ENCODE measurements around the gene ENTPD7. TPM values are rescaled to one million over a fixed set of nuclear protein-coding genes. Genes with fewer than 3 reads are reported as not detected.

Gene ENTPD7
- total RNA-seq, 6 donors from 2014 or later = 2.9 to 12.3 (median 9.3) TPM

DNA sequence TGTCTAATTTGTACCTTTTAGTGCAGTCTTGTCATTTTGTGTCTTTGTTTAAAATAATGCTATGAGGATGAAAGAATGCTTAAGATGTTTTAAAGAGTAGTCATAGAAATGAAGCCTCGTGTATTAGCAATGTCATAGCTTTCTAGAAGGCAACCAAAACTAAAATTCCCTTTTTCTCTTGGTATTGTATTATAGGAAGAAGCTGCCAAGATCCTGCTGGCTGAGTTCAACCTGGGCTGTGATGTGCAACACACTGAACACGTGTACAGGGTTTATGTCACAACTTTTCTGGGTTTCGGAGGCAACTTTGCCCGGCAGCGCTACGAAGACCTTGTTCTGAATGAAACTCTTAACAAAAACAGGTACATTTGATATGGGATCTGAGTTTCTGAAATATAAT lies 36.5 kb downstream of the ENTPD7 start:
- no peak for DNase-seq
- Histone ChIP-seq H3K27me3 (no peaks in the 10 kb centered on the region), H3K36me3 (peaks cover 11 to 84% (median 45%) of the 10 kb centered on the region in 4 donors), H3K27ac (no peak overlapping the region), H3K9me3 (no peaks in the 10 kb centered on the region), H3K4me3 (no peak overlapping the region), H3K4me1 (no peaks in the 10 kb centered on the region)
- ATAC-seq (ENCODE audit: low FRiP score in 2 of 2) = no peak
- TF ChIP-seq POLR2A (IDR thresholded peaks at IDR 0.05) = no peak
- no peak for TF ChIP-seq EP300 (IDR thresholded peaks at IDR 0.05)
- TF ChIP-seq, protein P1, sequence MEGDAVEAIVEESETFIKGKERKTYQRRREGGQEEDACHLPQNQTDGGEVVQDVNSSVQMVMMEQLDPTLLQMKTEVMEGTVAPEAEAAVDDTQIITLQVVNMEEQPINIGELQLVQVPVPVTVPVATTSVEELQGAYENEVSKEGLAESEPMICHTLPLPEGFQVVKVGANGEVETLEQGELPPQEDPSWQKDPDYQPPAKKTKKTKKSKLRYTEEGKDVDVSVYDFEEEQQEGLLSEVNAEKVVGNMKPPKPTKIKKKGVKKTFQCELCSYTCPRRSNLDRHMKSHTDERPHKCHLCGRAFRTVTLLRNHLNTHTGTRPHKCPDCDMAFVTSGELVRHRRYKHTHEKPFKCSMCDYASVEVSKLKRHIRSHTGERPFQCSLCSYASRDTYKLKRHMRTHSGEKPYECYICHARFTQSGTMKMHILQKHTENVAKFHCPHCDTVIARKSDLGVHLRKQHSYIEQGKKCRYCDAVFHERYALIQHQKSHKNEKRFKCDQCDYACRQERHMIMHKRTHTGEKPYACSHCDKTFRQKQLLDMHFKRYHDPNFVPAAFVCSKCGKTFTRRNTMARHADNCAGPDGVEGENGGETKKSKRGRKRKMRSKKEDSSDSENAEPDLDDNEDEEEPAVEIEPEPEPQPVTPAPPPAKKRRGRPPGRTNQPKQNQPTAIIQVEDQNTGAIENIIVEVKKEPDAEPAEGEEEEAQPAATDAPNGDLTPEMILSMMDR (IDR thresholded peaks at IDR 0.05) = no peak
- no peak for TF ChIP-seq POLR2AphosphoS5 (IDR thresholded peaks at IDR 0.05)
- WGBS, 2 donors = 91 to 92% methylated on average over 6 of the region's 6 CpGs

DNA sequence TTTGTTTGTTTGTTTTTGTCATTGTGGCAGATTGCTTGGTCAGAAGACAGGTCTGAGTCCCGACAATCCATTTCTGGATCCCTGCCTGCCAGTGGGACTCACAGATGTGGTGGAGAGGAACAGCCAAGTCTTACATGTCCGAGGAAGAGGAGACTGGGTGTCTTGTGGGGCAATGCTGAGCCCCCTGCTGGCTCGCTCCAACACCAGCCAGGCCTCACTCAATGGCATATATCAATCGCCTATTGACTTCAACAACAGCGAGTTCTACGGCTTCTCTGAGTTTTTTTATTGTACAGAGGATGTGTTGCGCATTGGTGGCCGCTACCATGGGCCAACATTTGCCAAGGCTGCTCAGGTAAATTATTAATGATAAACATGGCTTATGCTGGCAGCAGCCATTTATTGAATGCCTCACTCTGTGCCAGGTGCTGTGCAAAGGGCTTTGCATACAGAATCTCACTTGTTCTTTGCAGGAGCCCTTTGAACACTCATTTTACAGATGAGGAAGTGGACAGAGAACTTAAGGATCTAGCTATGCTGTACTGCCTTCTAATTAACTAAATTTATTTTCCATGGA lies 39.3 kb downstream of the ENTPD7 start:
- ATAC-seq (ENCODE audit: low FRiP score in 2 of 2) (no peak), DNase-seq (no peak)
- Histone ChIP-seq H3K9me3 (no peaks in the 10 kb centered on the region), H3K36me3 (peaks cover 19 to 88% (median 47%) of the 10 kb centered on the region in 4 donors), H3K27me3 (no peaks in the 10 kb centered on the region), H3K4me3 (no peak overlapping the region), H3K4me1 (no peaks in the 10 kb centered on the region), H3K27ac (no peak overlapping the region)
- WGBS, 2 donors = 88 to 90% methylated on average over 8 of the region's 8 CpGs
- TF ChIP-seq POLR2AphosphoS5 (IDR thresholded peaks at IDR 0.05) (no peak), EP300 (IDR thresholded peaks at IDR 0.05) (no peak), POLR2A (IDR thresholded peaks at IDR 0.05) (no peak)
- TF ChIP-seq, protein P1 (IDR thresholded peaks at IDR 0.05) = no peak

DNA sequence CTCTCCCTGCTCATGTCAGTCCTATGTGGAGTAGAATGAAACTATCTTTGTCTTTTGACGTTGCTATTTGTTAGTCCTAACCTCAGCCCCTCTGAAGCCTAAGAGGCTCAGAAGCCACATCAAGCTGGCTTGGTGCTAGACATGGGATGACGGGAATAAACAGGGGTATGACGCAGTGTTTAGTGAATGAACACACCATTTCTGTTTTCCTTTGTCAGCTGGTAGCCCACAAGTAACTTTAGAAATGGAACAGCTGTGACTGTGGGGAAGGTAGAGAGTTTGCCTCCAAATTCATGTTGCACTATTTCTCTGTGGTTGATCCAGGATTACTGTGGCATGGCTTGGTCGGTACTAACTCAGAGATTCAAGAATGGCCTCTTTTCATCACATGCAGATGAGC lies 41.3 kb downstream of the ENTPD7 start:
- WGBS, 2 donors = 89 to 93% methylated on average over 4 of the region's 4 CpGs
- Histone ChIP-seq H3K4me3 (no peak overlapping the region), H3K9me3 (no peaks in the 10 kb centered on the region), H3K36me3 (peaks cover 19 to 94% (median 56%) of the 10 kb centered on the region in 4 donors), H3K27me3 (no peaks in the 10 kb centered on the region), H3K4me1 (no peaks in the 10 kb centered on the region), H3K27ac (no peak overlapping the region)
- TF ChIP-seq POLR2AphosphoS5 (IDR thresholded peaks at IDR 0.05) (no peak), EP300 (IDR thresholded peaks at IDR 0.05) (no peak), POLR2A (IDR thresholded peaks at IDR 0.05) (no peak)
- TF ChIP-seq, protein P1 (IDR thresholded peaks at IDR 0.05) = no peak
- DNase-seq (no peak), ATAC-seq (ENCODE audit: low FRiP score in 2 of 2) (no peak)

DNA sequence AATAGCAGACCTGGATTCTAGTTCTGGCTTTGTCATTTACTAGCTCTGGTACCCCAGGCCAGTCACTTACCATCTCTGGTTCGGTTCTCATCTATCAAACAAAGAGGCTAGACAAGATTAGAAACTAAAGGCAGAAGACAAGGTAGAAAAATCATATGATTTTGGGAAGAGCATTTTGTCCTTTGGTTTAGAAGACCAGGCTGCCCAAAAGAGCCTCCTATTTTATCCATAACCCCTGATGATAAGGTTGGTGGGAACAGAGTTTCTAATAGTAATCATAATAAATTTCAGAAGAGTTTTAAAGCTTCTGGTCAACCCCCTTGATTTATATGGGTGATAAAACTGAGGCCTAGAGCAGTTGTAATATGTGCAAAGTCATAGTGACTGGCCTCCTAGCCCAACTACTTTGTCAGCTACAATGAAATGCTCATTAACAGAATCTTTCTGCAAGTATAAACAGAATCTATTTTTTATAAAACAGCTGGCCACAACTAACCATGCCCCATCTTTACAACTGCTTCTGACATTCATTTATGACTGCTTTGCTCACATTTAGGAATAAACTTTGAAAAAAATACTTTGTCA lies 49.2 kb downstream of the ENTPD7 start:
- TF ChIP-seq, protein P1 (IDR thresholded peaks at IDR 0.05) = no peak
- TF ChIP-seq POLR2AphosphoS5 (IDR thresholded peaks at IDR 0.05) = no peak
- no peak overlapping the region for H3K27ac ChIP-seq
- WGBS, 2 donors = 89 to 96% methylated on average over 1 of the region's 1 CpG
- DNase-seq (no peak), ATAC-seq (ENCODE audit: low FRiP score in 2 of 2) (no peak)
- no peak overlapping the region for H3K4me3 ChIP-seq
- H3K27me3 ChIP-seq = no peaks in the 10 kb centered on the region
- peaks cover 0 to 68% (median 18%) of the 10 kb centered on the region in 4 donors for H3K36me3 ChIP-seq
- no peaks in the 10 kb centered on the region for H3K4me1 ChIP-seq
- H3K9me3 ChIP-seq = no peaks in the 10 kb centered on the region

All from upper lobe of left lung (tissue), 6 donors.